ENCODE results near the gene SSBP3. TPM values are rescaled to one million over a fixed set of nuclear protein-coding genes. Genes with fewer than 3 reads are reported as not detected.

The SSBP3 gene
- total and polyA plus RNA-seq, 4 donors: 7.7 to 24.7 (median 17.3) TPM

GRCh38 chr1:54357967-54358366 is 48.2 kb downstream of the SSBP3 start (continued):
- TF ChIP-seq HNF4G (IDR thresholded peaks at IDR 0.05): no peak

DNA sequence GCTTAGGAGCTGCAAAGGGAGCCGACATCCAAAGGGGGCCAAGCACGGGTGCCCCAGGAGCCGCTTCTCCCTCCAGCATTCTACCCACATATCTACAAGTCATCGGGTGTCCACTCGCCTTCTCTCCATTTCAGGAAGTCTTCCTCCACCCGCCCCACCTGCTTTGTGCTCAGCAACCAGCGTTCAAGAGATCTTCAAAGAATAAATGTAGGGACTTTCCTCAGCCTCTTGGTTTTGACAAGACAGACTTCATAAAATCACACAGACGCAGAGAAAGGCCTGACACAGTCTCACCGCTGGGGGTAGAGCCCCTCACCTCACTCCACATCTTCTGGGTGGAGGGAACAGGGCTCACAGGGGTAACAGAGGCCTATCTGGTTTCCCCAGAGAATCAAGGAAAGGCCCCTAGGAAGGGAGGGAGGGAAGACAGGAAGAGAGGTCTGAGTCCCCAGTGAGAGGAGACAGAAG is 49.5 kb downstream of the SSBP3 start:
- Histone ChIP-seq H3K4me3 (ENCODE audit: low read depth in 1 of 3, low read length in 3 of 3) (peak overlapping the region in 1 of 3 donors; percentile 23), H3K27me3 (ENCODE audit: control insufficient read depth in 4 of 4, insufficient read depth in 4 of 4, low read length in 3 of 4) (no peaks in the 10 kb centered on the region), H3K9me3 (ENCODE audit: control insufficient read depth in 4 of 4, low read length in 3 of 4) (no peaks in the 10 kb centered on the region), H3K36me3 (ENCODE audit: control insufficient read depth in 4 of 4, insufficient read depth in 3 of 4, low read depth in 1 of 4, low read length in 3 of 4) (no peaks in the 10 kb centered on the region), H3K9ac (ENCODE audit: low read depth in 1 of 2, low read length in 2 of 2) (no peak overlapping the region), H3K4me1 (ENCODE audit: control insufficient read depth in 4 of 4, insufficient read depth in 4 of 4, low read length in 3 of 4) (peaks cover 20 to 48% (median 31%) of the 10 kb centered on the region in 4 donors), H3K27ac (ENCODE audit: low read depth in 1 of 2, low read length in 2 of 2) (no peak overlapping the region)
- TF ChIP-seq, protein P1, sequence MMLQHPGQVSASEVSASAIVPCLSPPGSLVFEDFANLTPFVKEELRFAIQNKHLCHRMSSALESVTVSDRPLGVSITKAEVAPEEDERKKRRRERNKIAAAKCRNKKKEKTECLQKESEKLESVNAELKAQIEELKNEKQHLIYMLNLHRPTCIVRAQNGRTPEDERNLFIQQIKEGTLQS (IDR thresholded peaks at IDR 0.05): no peak
- WGBS: 56% methylated on average over 9 of the region's 9 CpGs
- no peak for DNase-seq (ENCODE audit: low spot score)

GRCh38 chr1:54355931-54356679 is 50.1 kb downstream of the SSBP3 start:
- peak; percentile 65 for DNase-seq (ENCODE audit: low spot score)
- WGBS: 15% methylated on average over 31 of the region's 31 CpGs
- peaks cover 20 to 48% (median 31%) of the 10 kb centered on the region in 4 donors for H3K4me1 ChIP-seq (ENCODE audit: control insufficient read depth in 4 of 4, insufficient read depth in 4 of 4, low read length in 3 of 4)
- H3K9me3 ChIP-seq (ENCODE audit: control insufficient read depth in 4 of 4, low read length in 3 of 4): no peaks in the 10 kb centered on the region
- no peak overlapping the region for H3K27ac ChIP-seq (ENCODE audit: low read depth in 1 of 2, low read length in 2 of 2)
- H3K36me3 ChIP-seq (ENCODE audit: control insufficient read depth in 4 of 4, insufficient read depth in 3 of 4, low read depth in 1 of 4, low read length in 3 of 4): no peaks in the 10 kb centered on the region
- H3K27me3 ChIP-seq (ENCODE audit: control insufficient read depth in 4 of 4, insufficient read depth in 4 of 4, low read length in 3 of 4): no peaks in the 10 kb centered on the region
- H3K4me3 ChIP-seq (ENCODE audit: low read depth in 1 of 3, low read length in 3 of 3): peak overlapping the region; percentile 20 to 41 (median 23)
- TF ChIP-seq GABPA (IDR thresholded peaks at IDR 0.05 in 1 of 2, conservative IDR thresholded peaks at IDR 0.05 in 1 of 2) (no peak), RXRA (IDR thresholded peaks at IDR 0.05) (peak in 1 of 2 donors; percentile 27), JUND (IDR thresholded peaks at IDR 0.05) (peak in 1 of 2 donors; percentile 18), HNF4G (IDR thresholded peaks at IDR 0.05) (no peak), SP1 (IDR thresholded peaks at IDR 0.05) (peak; percentile 52), TAF1 (conservative IDR thresholded peaks at IDR 0.05) (no peak), YY1 (IDR thresholded peaks at IDR 0.05) (no peak), FOXA1 (IDR thresholded peaks at IDR 0.05) (no peak), REST (IDR thresholded peaks at IDR 0.05) (no peak), HNF4A (conservative IDR thresholded peaks at IDR 0.05) (peak; percentile 70 to 78), MAX (IDR thresholded peaks at IDR 0.05) (peak; percentile 60), EGR1 (IDR thresholded peaks at IDR 0.05; ENCODE audit: low read depth in 2 of 2) (peak in 1 of 2 donors; percentile 30), NR2F2 (IDR thresholded peaks at IDR 0.05) (no peak), RAD21 (IDR thresholded peaks at IDR 0.05) (peak; percentile 26 to 40), FOXA2 (IDR thresholded peaks at IDR 0.05) (no peak)
- TF ChIP-seq, protein P2, sequence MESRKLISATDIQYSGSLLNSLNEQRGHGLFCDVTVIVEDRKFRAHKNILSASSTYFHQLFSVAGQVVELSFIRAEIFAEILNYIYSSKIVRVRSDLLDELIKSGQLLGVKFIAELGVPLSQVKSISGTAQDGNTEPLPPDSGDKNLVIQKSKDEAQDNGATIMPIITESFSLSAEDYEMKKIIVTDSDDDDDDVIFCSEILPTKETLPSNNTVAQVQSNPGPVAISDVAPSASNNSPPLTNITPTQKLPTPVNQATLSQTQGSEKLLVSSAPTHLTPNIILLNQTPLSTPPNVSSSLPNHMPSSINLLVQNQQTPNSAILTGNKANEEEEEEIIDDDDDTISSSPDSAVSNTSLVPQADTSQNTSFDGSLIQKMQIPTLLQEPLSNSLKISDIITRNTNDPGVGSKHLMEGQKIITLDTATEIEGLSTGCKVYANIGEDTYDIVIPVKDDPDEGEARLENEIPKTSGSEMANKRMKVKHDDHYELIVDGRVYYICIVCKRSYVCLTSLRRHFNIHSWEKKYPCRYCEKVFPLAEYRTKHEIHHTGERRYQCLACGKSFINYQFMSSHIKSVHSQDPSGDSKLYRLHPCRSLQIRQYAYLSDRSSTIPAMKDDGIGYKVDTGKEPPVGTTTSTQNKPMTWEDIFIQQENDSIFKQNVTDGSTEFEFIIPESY (IDR thresholded peaks at IDR 0.05): no peak
- TF ChIP-seq, protein P1 (IDR thresholded peaks at IDR 0.05): no peak
- TF ChIP-seq, protein P3, sequence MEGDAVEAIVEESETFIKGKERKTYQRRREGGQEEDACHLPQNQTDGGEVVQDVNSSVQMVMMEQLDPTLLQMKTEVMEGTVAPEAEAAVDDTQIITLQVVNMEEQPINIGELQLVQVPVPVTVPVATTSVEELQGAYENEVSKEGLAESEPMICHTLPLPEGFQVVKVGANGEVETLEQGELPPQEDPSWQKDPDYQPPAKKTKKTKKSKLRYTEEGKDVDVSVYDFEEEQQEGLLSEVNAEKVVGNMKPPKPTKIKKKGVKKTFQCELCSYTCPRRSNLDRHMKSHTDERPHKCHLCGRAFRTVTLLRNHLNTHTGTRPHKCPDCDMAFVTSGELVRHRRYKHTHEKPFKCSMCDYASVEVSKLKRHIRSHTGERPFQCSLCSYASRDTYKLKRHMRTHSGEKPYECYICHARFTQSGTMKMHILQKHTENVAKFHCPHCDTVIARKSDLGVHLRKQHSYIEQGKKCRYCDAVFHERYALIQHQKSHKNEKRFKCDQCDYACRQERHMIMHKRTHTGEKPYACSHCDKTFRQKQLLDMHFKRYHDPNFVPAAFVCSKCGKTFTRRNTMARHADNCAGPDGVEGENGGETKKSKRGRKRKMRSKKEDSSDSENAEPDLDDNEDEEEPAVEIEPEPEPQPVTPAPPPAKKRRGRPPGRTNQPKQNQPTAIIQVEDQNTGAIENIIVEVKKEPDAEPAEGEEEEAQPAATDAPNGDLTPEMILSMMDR (IDR thresholded peaks at IDR 0.05; ENCODE audit: low read depth, low read length, missing input control): no peak
- H3K9ac ChIP-seq (ENCODE audit: low read depth in 1 of 2, low read length in 2 of 2): no peak overlapping the region

Data from liver (tissue), 9 donors.